ENCODE data around the gene SH3PXD2B. TPM values are rescaled to one million over a fixed set of nuclear protein-coding genes. Genes with fewer than 3 reads are reported as not detected.

SH3PXD2B gene
- total and polyA plus RNA-seq, 8 donors = 4.2 to 24.9 (median 11.0) TPM

DNA sequence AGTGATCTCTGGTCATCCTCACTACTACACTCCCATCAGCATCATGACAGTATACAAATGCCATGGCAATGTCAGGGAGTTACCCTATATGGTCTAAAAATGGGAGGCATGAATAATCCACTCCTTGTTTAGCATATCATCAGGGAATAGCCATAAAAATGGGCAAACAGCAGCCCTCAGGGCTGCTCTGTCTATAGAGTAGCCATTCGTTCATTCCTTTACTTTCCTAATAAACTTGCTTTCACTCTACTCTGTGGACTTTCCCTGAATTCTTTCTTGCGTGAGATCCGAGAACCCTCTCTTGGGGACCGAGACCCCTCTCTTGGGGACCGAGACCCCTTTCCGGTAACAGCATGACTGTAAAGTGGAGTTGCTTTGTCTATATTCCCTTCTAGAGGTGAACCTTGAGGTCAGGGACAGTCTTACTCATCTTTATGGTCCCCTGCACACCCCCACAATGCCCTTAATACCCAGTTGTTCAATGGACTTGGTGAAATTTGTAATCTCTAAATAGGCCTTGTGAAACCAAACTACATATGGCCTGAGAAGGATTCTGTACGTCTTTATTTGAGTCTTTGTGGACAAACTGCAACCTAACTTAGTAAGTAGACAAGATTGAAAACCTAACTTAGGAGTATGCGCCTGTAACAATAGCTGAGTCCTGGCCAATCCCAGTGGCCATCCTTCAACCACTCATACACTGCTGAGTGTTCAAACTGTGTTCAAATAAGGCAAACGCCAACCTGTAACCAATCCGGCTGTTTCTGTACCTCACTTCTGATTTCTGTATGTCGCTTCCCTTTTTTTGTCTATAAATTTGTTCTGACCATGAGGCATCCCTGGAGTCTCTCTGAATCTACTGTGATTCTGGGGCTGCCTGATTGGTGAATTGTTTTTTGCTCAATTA, 138.5 kb downstream of the SH3PXD2B start:
- intact Hi-C loops (cut with DNase I) = no loop called here

DNA sequence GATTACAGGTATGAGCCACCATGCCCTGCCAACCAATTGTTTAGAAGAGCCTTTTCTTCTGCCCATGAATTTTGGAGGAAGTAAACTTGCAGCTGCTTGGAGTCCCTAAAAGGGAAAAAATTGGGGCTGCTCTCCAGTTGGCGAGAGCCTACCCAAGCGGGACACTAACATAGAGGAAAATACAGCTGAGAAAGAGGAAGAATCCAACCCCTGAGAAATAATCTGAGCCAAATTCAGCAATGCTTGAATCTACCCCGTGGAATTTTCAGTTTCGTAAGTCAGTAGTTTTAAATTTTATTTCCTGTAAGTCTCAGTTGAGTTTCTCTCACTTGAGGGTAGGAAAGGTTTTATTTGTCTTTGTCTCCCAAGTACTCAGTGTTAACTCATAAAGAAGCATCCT, 140.4 kb downstream of the SH3PXD2B start:
- no peak for FAIRE-seq
- intact Hi-C loops (cut with DNase I) = no loop called here
- H3K4me3 ChIP-seq = no peak overlapping the region
- TF ChIP-seq, protein P1, sequence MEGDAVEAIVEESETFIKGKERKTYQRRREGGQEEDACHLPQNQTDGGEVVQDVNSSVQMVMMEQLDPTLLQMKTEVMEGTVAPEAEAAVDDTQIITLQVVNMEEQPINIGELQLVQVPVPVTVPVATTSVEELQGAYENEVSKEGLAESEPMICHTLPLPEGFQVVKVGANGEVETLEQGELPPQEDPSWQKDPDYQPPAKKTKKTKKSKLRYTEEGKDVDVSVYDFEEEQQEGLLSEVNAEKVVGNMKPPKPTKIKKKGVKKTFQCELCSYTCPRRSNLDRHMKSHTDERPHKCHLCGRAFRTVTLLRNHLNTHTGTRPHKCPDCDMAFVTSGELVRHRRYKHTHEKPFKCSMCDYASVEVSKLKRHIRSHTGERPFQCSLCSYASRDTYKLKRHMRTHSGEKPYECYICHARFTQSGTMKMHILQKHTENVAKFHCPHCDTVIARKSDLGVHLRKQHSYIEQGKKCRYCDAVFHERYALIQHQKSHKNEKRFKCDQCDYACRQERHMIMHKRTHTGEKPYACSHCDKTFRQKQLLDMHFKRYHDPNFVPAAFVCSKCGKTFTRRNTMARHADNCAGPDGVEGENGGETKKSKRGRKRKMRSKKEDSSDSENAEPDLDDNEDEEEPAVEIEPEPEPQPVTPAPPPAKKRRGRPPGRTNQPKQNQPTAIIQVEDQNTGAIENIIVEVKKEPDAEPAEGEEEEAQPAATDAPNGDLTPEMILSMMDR (IDR thresholded peaks at IDR 0.05) = no peak
- H3K36me3 ChIP-seq = no peaks in the 10 kb centered on the region
- 93 to 94% methylated on average over 4 of the region's 4 CpGs for WGBS, 2 donors
- no peak overlapping the region for H3K27ac ChIP-seq
- H3K27me3 ChIP-seq = no peaks in the 10 kb centered on the region
- no peaks in the 10 kb centered on the region for H3K9me3 ChIP-seq
- no peak for ATAC-seq
- no peak for DNase-seq
- no peaks in the 10 kb centered on the region for H3K4me1 ChIP-seq

More for the DNA sequence above, 138.5 kb downstream of the SH3PXD2B start:
- DNase-seq (no peak), ATAC-seq (no peak), FAIRE-seq (no peak)
- no peaks in the 10 kb centered on the region for H3K27me3 ChIP-seq
- WGBS, 2 donors = 90 to 95% methylated on average over 11 of the region's 11 CpGs
- TF ChIP-seq, protein P1 (IDR thresholded peaks at IDR 0.05) = no peak
- H3K4me1 ChIP-seq = no peaks in the 10 kb centered on the region
- H3K9me3 ChIP-seq = no peaks in the 10 kb centered on the region
- H3K4me3 ChIP-seq = no peak overlapping the region
- no peaks in the 10 kb centered on the region for H3K36me3 ChIP-seq
- H3K27ac ChIP-seq = no peak overlapping the region

DNA sequence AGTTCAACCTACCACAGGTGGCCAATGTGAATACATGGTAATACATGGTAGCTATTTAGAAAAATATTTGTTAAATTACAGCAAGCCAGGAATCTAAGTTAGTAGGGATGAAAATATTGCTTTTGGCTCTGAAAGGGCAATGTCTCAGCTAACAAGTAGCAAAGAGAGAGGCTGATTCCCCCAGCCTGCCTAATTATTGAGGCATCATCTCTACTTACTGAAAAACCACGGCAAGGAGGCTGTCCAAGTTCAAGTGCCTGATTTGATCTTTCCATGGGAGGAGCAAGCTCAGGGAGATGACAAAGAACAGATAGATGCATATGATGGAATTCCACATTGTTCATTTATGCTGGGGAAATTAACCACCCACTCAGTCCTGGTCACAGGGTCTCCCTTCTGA, 142.0 kb downstream of the SH3PXD2B start:
- TF ChIP-seq, protein P1 (IDR thresholded peaks at IDR 0.05) = no peak
- Histone ChIP-seq H3K27ac (no peak overlapping the region), H3K4me3 (no peak overlapping the region), H3K9me3 (no peaks in the 10 kb centered on the region), H3K27me3 (no peaks in the 10 kb centered on the region), H3K4me1 (no peaks in the 10 kb centered on the region), H3K36me3 (no peaks in the 10 kb centered on the region)
- intact Hi-C loops (cut with DNase I) = no loop called here
- DNase-seq = no peak
- ATAC-seq = no peak
- no peak for FAIRE-seq
- WGBS, 2 donors = 63 to 75% methylated on average over 1 of the region's 1 CpG

DNA sequence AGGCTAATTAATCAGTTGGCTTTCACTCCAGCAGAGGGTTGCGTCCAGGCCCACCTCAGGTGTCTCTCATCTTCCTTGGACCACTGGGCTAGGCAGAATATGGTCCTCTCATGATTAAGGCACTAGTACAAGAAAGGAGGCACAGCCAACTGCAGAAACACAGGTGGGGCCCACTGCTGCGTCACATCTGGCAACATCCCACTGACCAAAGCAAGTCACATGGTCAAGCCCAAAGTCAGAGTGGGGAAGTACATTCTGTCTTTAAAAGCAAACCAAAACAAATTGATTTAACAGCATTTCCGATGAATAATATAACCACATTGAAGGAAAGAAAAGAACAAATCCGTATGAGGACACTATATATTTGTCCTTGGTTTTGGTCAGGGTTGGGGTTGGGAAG, 142.7 kb downstream of the SH3PXD2B start:
- Histone ChIP-seq H3K36me3 (no peaks in the 10 kb centered on the region), H3K4me1 (no peaks in the 10 kb centered on the region), H3K27me3 (no peaks in the 10 kb centered on the region), H3K9me3 (no peaks in the 10 kb centered on the region), H3K4me3 (no peak overlapping the region), H3K27ac (no peak overlapping the region)
- 83 to 85% methylated on average over 4 of the region's 4 CpGs for WGBS, 2 donors
- no peak for ATAC-seq
- TF ChIP-seq, protein P1 (IDR thresholded peaks at IDR 0.05) = no peak
- FAIRE-seq = no peak
- no peak for DNase-seq
- intact Hi-C loops (cut with DNase I) = no loop called here

DNA sequence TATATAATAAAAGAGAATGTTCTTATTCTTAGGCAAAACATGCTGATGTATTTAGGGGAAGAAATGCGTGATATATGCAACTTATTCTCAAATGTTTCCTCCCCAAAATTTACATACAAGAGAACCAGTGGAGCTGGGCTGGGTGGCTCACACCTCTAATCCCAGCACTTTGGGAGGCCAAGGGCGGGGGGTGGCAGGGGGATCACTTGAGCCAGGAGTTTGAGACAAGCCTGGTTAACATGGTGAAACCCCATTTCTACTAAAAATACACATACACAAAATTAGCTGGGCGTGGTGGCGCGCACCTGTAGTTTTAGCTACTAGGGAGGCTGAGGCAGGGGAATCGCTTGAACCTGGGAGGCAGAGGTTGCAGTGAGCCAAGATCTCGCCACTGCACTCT, 143.3 kb downstream of the SH3PXD2B start:
- no peaks in the 10 kb centered on the region for H3K27me3 ChIP-seq
- intact Hi-C loops (cut with DNase I) = no loop called here
- ATAC-seq (no peak), DNase-seq (no peak), FAIRE-seq (no peak)
- H3K9me3 ChIP-seq = no peaks in the 10 kb centered on the region
- TF ChIP-seq, protein P1 (IDR thresholded peaks at IDR 0.05) = no peak
- WGBS, 2 donors = 87 to 94% methylated on average over 7 of the region's 7 CpGs
- H3K4me1 ChIP-seq = no peaks in the 10 kb centered on the region
- no peak overlapping the region for H3K4me3 ChIP-seq
- no peaks in the 10 kb centered on the region for H3K36me3 ChIP-seq
- H3K27ac ChIP-seq = no peak overlapping the region
